Kidney (tissue), 14 donors: ENCODE data around the gene SKI. TPM values are rescaled to one million over a fixed set of nuclear protein-coding genes. Genes with fewer than 3 reads are reported as not detected.

Experiments used
- DNase-seq, 5 donors: peaks; one replicate each; pipeline ENCODE4 v3.0.0-alpha.2; 2013 to 2020
- FAIRE-seq: peaks from 2 replicates; lab custom pipeline; 2012; peaks lifted over from hg19 to GRCh38; lab: Jason Lieb, UNC
- H3K27ac ChIP-seq, 2 donors: one replicate each; pipeline ENCODE4 v1.7.0; 2013; ENCODE audit warnings: low read depth in 2 of 2, low read length in 2 of 2, inconsistent platforms in 1 of 2
- H3K27me3 ChIP-seq: one replicate; pipeline ENCODE4 v1.7.1; 2013; ENCODE audit warnings: low read length, inconsistent platforms; ENCODE audit not compliant: control insufficient read depth, insufficient read depth
- H3K36me3 ChIP-seq, 3 donors: one replicate each; pipeline versions ENCODE4 v1.7.0 to v1.7.1; 2013; ENCODE audit warnings: low read length in 3 of 3, control low read depth in 1 of 3, inconsistent platforms in 1 of 3; ENCODE audit not compliant: insufficient read depth in 3 of 3, control insufficient read depth in 2 of 3
- H3K4me1 ChIP-seq, 3 donors: one replicate each; pipeline versions ENCODE4 v1.7.0 to v1.7.1; 2013; ENCODE audit warnings: low read length in 3 of 3, inconsistent platforms in 1 of 3, low read depth in 1 of 3; ENCODE audit not compliant: control insufficient read depth in 2 of 3, insufficient read depth in 2 of 3
- H3K4me3 ChIP-seq, 3 donors: one replicate each; pipeline versions ENCODE4 v1.7.0 to v1.8.1; 2013; ENCODE audit warnings: low read length in 3 of 3, control low read depth in 1 of 3, inconsistent platforms in 1 of 3
- H3K9ac ChIP-seq, 3 donors: one replicate each; pipeline versions ENCODE4 v1.7.0 to v1.7.1; 2013; ENCODE audit warnings: low read length in 3 of 3, control low read depth in 1 of 3, inconsistent platforms in 1 of 3
- H3K9me3 ChIP-seq, 3 donors: one replicate each; pipeline versions ENCODE4 v1.7.0 to v1.7.1; 2013; ENCODE audit warnings: low read length in 3 of 3, control low read depth in 1 of 3, inconsistent platforms in 1 of 3; ENCODE audit not compliant: control insufficient read depth in 2 of 3, insufficient read depth in 1 of 3
- intact Hi-C: fragments of 100-400 bp; cut with DNase I; formaldehyde crosslinking; loops from one replicate; pipeline ENCODE4 v1.11.1; 2022
- polyA plus RNA-seq: library from polyadenylated mRNA; stranded (reverse); fragments of 350-450 nt; fragmentation: Illumina TruSeq; extraction: RNeasy Lipid Tissue Mini Kit (QIAGEN cat#74804); gene quantifications from one replicate; pipeline ENCODE4 v1.2.3, GENCODE V29; 2014; ENCODE audit warnings: low read depth, low replicate concordance; ENCODE audit not compliant: insufficient read depth
- total RNA-seq: library from RNA; stranded (reverse); fragmentation: NEBNext Ultra II Directional; extraction: Animal tissue kit (Norgen Biotek cat#: 25700); gene quantifications from one replicate; pipeline ENCODE4 v1.2.1, GENCODE V29; 2021
- TF ChIP-seq, protein P1 (sequence below): IDR thresholded peaks from 3 replicates; pipeline ENCODE4 v1.5.1; 2012; ENCODE audit warnings: mild to moderate bottlenecking, moderate library complexity, borderline replicate concordance; ENCODE audit not compliant: insufficient read depth; ENCODE audit errors: extremely low read depth
- donor health status: control.
- donor health status: control.
- donor health status: control.
- donor health status: control.
- donor health status: control.
- donor health status: DM: yes; HTN: yes; CAD: no.
- donor health status: Normal renal cell carcinoma (clear cell type).

Gene SKI
- total and polyA plus RNA-seq, 2 donors from 2014 or later, result 9.2 to 78.6 TPM

DNA sequence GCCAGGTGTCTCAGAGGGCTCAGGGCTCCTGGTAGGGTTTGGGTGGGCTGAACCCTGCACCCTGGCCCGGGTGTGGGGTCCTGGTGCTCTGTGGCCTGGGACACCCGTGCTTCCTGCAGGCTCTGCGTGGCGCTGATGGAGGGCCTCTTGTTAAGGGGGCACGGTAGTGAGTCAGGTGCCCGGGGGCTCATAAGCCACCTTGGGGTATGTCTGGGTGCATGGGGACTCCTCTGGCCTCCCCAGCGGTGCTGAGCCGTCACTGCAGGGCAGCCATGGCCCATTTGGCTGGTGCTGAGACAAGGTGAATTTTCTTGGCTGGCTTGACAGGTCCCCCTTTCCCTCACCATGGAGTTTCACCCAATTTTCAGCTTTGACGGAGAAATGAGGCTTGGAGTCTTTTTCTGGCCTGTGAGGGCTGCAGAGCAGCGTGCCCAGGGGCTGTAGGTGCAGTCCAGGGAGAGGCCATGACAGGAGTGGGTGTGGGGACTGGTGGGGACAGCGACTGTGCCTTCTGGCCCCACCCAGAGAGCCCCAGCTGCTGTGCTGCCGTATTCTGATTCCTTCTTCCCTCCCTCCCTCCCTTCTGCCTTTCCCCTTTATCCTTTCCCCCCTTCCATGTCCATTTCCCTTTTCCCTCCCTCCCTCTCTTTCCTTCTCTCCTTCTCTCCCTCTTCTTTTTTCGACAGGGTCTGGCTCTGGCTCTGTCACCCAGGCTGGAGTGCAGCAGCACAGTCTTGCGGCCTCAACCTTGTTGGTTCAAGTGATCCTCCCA is 40.4 kb downstream of the SKI start:
- no peak overlapping the region for H3K27ac ChIP-seq
- no peaks in the 10 kb centered on the region for H3K27me3 ChIP-seq

DNA sequence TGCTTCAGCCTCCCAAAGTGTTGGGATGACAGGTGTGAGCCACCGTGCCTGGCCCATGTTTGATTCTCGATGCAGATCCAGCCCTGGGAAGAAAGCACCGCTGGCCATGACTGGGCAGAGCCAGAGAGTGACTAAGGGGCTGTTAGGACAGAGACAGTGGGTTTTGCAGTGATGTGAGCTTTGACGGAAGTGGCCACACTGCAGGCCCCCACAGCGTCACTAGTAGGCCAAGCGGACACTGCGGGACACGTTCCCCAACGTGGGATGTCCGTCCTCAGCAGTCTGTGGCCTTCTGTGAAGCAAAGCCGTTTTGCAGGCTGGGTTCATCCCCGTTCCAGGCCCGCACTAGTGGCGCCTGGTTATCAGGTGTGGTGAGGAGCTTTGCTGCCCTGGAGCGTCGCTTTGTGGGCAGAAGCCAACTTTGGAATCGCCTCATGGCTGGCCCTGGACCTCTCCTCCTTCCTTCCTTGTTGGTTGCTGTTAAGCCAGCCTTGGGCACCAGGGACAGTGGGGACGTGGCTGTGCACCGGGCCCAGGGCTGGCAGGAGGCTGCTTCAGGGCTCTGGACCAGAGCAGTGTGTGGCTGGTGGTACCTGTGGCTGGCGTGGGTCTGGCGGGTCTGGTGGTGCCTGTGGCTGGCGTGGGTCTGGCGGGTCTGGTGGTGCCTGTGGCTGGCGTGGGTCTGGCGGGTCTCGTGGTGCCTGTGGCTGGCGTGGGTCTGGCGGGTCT is 41.2 kb downstream of the SKI start:
- Histone ChIP-seq H3K27me3 (no peaks in the 10 kb centered on the region), H3K4me3 (no peak overlapping the region), H3K4me1 (peaks cover 0 to 60% (median 52%) of the 10 kb centered on the region in 3 donors), H3K9ac (no peak overlapping the region), H3K36me3 (no peaks in the 10 kb centered on the region), H3K9me3 (no peaks in the 10 kb centered on the region), H3K27ac (no peak overlapping the region)
- intact Hi-C loops, result no loop called here
- TF ChIP-seq, protein P1, sequence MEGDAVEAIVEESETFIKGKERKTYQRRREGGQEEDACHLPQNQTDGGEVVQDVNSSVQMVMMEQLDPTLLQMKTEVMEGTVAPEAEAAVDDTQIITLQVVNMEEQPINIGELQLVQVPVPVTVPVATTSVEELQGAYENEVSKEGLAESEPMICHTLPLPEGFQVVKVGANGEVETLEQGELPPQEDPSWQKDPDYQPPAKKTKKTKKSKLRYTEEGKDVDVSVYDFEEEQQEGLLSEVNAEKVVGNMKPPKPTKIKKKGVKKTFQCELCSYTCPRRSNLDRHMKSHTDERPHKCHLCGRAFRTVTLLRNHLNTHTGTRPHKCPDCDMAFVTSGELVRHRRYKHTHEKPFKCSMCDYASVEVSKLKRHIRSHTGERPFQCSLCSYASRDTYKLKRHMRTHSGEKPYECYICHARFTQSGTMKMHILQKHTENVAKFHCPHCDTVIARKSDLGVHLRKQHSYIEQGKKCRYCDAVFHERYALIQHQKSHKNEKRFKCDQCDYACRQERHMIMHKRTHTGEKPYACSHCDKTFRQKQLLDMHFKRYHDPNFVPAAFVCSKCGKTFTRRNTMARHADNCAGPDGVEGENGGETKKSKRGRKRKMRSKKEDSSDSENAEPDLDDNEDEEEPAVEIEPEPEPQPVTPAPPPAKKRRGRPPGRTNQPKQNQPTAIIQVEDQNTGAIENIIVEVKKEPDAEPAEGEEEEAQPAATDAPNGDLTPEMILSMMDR, result no peak
- DNase-seq, result peak in 2 of 5 donors; percentile 38 to 49
- no peak for FAIRE-seq

More for the DNA sequence above, 40.4 kb downstream of the SKI start:
- Histone ChIP-seq H3K9ac (no peak overlapping the region), H3K4me1 (peaks cover 0 to 53% (median 46%) of the 10 kb centered on the region in 3 donors), H3K4me3 (no peak overlapping the region), H3K9me3 (no peaks in the 10 kb centered on the region), H3K36me3 (no peaks in the 10 kb centered on the region)
- intact Hi-C loops, result no loop called here
- DNase-seq (peak in 1 of 5 donors; percentile 70), FAIRE-seq (no peak)
- TF ChIP-seq, protein P1, result no peak

DNA sequence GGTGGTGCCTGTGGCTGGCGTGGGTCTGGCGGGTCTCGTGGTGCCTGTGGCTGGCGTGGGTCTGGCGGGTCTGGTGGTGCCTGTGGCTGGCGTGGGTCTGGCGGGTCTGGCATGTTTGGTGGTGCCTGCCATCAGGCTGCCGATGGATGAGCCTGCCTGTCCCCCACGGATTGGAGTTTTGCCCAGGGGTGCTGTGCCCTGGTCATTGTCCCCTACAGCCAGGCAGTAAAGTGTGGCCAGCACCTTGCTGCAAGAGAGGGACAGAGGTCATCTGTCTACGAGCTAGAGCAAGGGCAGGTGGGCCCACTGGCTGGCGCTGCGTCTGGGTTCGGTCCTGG is 41.8 kb downstream of the SKI start:
- Histone ChIP-seq H3K9ac (peak overlapping the region in 1 of 3 donors; percentile 12), H3K9me3 (no peaks in the 10 kb centered on the region), H3K27ac (no peak overlapping the region), H3K27me3 (no peaks in the 10 kb centered on the region), H3K4me3 (no peak overlapping the region), H3K4me1 (peaks cover 0 to 63% (median 57%) of the 10 kb centered on the region in 3 donors), H3K36me3 (no peaks in the 10 kb centered on the region)
- TF ChIP-seq, protein P1, result no peak
- DNase-seq (no peak), FAIRE-seq (no peak)
- intact Hi-C loops, result no loop called here
